PC-9 (cell line): ENCODE results near the gene ARHGAP22.

Experiments
- CTCF ChIP-seq: fragments of 200-600 bp; sonication (generic); conservative IDR thresholded peaks from 2 replicates; pipeline ENCODE4 v1.6.1; 2017; ENCODE audit warnings: mixed run types, antibody characterized with exemption, mild to moderate bottlenecking, moderate library complexity
- EZH2 ChIP-seq: fragments of 200-600 bp; sonication (generic); IDR thresholded peaks from 2 replicates; pipeline ENCODE4 v1.8.0; 2017; ENCODE audit warnings: antibody characterized with exemption, low read depth

- TF ChIP-seq CTCF, result no peak
- TF ChIP-seq EZH2, result no peak
Measured at GRCh38 chr10:48416584-48417232, 188.2 kb downstream of the ARHGAP22 start.
